PFSK-1 (cell line): ENCODE data around the gene ZNF597.

Source experiments
- FOXP2 ChIP-seq: optimal IDR thresholded peaks from 2 replicates; pipeline ENCODE3; 2011; ENCODE audit warnings: borderline replicate concordance, control low read depth, inconsistent platforms; ENCODE audit not compliant: insufficient read depth; ENCODE audit errors: extremely low read length, extremely low read depth
- POLR2AphosphoS5 ChIP-seq: IDR thresholded peaks from 2 replicates; pipeline ENCODE4 v1.6.1; 2012; ENCODE audit warnings: low read depth, mild to moderate bottlenecking, control low read depth, low read length, moderate library complexity
- SIN3A ChIP-seq: IDR thresholded peaks from 2 replicates; pipeline ENCODE4 v1.6.1; 2012; ENCODE audit warnings: mild to moderate bottlenecking, low read length, moderate library complexity, borderline replicate concordance; ENCODE audit not compliant: insufficient read depth
- TAF1 ChIP-seq: IDR thresholded peaks from 2 replicates; pipeline ENCODE4 v1.6.1; 2012; ENCODE audit warnings: low read length, control low read depth, borderline replicate concordance; ENCODE audit not compliant: insufficient read depth
- TF ChIP-seq, protein P1 (sequence below), 2 experiments: IDR thresholded peaks; 2 replicates each; pipeline versions ENCODE4 v1.6.1 to v1.8.0; 2011 to 2012; ENCODE audit warnings: low read depth in 2 of 2, low read length in 2 of 2, control low read depth in 1 of 2, inconsistent platforms in 1 of 2, mild to moderate bottlenecking in 1 of 2, moderate library complexity in 1 of 2; ENCODE audit not compliant: insufficient read depth in 1 of 2

Gene ZNF597

DNA sequence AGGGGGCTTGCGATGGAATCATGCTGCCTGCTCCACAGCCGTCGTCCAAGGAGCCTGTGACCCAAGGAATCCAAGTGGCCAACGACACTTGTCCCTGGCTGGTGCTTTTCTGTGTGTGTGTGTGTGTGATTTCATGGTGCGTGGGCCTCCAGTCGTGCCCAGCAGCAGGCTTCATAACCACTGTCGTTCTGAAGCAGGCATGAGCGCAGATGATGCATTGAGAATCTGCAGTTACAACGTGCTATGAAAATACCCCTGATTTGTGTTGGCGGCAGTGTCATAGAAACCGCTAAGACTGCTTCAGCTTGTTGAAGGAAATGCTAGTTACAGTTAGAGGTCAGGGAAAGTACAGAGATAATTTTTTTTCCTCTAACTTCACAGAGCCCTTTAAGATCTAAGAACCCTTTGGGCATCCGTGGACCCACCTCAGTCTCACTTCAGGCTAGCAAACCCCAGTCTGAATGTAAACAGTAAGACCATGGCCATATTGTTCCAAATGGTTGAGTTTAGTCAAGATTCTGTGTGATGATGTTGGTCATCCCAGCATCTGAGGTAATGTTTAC lies 36.4 kb upstream of the ZNF597 start:
- TF ChIP-seq TAF1 (no peak), FOXP2 (no peak), POLR2AphosphoS5 (no peak), SIN3A (no peak)
- TF ChIP-seq, protein P1, sequence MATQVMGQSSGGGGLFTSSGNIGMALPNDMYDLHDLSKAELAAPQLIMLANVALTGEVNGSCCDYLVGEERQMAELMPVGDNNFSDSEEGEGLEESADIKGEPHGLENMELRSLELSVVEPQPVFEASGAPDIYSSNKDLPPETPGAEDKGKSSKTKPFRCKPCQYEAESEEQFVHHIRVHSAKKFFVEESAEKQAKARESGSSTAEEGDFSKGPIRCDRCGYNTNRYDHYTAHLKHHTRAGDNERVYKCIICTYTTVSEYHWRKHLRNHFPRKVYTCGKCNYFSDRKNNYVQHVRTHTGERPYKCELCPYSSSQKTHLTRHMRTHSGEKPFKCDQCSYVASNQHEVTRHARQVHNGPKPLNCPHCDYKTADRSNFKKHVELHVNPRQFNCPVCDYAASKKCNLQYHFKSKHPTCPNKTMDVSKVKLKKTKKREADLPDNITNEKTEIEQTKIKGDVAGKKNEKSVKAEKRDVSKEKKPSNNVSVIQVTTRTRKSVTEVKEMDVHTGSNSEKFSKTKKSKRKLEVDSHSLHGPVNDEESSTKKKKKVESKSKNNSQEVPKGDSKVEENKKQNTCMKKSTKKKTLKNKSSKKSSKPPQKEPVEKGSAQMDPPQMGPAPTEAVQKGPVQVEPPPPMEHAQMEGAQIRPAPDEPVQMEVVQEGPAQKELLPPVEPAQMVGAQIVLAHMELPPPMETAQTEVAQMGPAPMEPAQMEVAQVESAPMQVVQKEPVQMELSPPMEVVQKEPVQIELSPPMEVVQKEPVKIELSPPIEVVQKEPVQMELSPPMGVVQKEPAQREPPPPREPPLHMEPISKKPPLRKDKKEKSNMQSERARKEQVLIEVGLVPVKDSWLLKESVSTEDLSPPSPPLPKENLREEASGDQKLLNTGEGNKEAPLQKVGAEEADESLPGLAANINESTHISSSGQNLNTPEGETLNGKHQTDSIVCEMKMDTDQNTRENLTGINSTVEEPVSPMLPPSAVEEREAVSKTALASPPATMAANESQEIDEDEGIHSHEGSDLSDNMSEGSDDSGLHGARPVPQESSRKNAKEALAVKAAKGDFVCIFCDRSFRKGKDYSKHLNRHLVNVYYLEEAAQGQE (IDR thresholded peaks at IDR 0.05; ENCODE audit: insufficient read depth in 1 of 2, low read depth in 2 of 2, low read length in 2 of 2): no peak

DNA sequence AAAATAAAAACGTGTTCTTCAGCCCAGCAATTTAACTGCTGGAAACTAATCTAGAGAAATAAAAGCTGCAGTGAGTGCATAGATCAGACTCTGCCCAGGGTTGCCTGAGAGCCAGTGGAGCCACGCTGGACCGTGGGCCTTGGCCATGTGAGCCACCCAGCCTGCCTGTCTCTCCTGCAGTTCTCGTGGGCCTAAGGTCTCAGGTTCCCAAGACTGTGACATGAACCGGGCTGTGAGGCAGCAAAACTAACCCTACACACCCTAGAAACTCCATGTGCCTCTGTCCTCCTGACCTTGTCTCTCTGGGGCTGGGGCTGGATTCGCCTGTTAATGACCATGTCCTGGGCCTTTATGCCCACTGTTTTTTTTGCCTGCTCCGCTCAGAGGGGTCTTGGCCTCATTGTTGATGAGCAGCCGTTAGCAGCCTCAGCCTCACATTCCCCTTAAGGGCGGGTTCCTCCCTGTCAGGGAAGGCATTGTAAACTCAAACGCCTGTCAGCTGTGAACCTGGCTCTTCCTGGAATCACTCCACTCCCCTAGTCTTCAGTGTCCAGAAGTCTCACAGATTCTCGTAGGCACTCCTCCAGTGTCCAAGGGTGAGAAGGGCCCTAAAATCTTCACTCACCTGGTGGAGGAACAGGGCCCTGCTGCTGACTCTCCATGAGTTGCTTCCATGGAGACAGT lies 35.1 kb upstream of the ZNF597 start:
- TF ChIP-seq SIN3A: no peak
- no peak for TF ChIP-seq POLR2AphosphoS5
- TF ChIP-seq FOXP2: no peak
- TF ChIP-seq, protein P1 (IDR thresholded peaks at IDR 0.05; ENCODE audit: insufficient read depth in 1 of 2, low read depth in 2 of 2, low read length in 2 of 2): no peak
- TF ChIP-seq TAF1: no peak

DNA sequence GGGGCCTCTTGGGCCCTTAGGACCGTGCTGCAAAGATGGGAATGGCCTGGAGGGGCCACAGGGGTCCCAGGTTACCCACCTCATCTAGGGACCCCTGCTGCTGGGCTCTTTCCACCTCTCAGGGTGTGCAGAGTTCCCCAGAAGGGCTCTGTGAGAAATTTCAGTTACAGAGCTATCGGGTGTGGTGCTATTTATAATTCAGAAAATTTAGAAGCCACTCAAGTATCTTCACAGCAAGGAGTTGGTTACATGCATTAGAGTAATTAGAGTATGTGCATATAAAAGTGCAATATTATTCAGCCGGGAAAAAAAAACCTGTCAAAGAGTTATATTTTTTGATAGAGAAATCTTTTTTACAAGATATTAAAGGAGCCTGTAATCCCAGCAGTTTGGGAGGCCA lies 33.1 kb upstream of the ZNF597 start:
- TF ChIP-seq, protein P1 (IDR thresholded peaks at IDR 0.05; ENCODE audit: insufficient read depth in 1 of 2, low read depth in 2 of 2, low read length in 2 of 2): no peak
- TF ChIP-seq TAF1: no peak

DNA sequence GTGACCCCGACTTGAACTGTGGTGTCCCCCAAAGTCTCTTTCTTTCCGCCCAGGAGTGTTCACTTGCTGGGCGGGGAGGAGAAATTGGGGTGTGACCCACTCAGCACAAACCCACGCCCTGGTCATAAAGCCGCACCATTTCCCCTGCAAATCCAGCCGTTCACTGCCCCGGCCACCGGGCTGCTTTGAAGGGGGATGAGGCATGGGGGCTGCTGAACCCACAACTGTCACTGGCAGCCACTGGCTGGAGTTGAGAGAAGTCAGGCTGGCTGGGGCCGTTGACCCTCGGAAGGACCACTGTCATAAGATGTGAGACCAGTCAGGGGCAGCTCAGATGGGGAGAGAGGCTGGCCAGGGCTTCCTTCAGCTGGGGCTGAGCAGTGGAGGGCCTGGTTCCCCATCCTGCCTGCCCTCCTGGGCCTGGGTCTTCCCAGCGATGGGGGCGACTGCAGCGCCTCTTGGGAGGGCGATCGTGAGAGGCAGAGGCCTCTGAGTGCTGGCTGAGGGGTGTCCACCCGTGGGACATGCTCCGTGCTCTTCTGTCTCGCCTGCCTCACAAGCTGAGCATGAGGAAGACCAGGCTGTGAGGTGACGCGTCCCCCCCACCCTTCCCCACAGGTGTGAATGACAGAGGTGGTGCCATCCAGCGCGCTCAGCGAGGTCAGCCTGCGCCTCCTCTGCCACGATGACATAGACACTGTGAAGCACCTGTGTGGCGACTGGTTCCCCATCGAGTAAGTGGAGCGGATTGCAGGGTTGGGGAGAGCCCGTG lies 32.5 kb upstream of the ZNF597 start:
- TF ChIP-seq POLR2AphosphoS5 (no peak), TAF1 (no peak), SIN3A (no peak), FOXP2 (no peak)
- TF ChIP-seq, protein P1 (IDR thresholded peaks at IDR 0.05; ENCODE audit: insufficient read depth in 1 of 2, low read depth in 2 of 2, low read length in 2 of 2): no peak
